Naive B cell (primary cell): ENCODE measurements around the gene KIF3C. TPM values are rescaled to one million over a fixed set of nuclear protein-coding genes. Genes with fewer than 3 reads are reported as not detected.
"Not testable (repeated sequence)": the region's sequence is repeated elsewhere in the genome, so short reads cannot be mapped to it uniquely, and the experiment has no call there.

ENCODE experiments used
- ATAC-seq, 2 donors: fragments of 150-1000 bp; cut with Tn5 transposase; 2 replicates each; pipeline ENCODE4 v1.10.0; 2021; ENCODE audit warnings: low read depth in 2 of 2, mild to moderate bottlenecking in 2 of 2, moderate library complexity in 2 of 2
- DNase-seq: peaks from one replicate; pipeline ENCODE4 v3.0.0; 2022
- H3K27ac Mint-ChIP-seq, 6 donors: one replicate each; pipeline ENCODE4 v1.8.0; 2020 to 2022; ENCODE audit warnings: mild to moderate bottlenecking in 6 of 6, mixed read lengths in 6 of 6, moderate library complexity in 5 of 6, inconsistent platforms in 2 of 6
- H3K27me3 Mint-ChIP-seq, 3 donors: one replicate each; pipeline ENCODE4 v1.8.0; 2021 to 2022; ENCODE audit warnings: mixed read lengths in 3 of 3, mild to moderate bottlenecking in 1 of 3
- H3K36me3 Mint-ChIP-seq, 2 donors: one replicate each; pipeline ENCODE4 v1.8.0; 2020 to 2022; ENCODE audit warnings: mixed read lengths in 2 of 2, inconsistent platforms in 1 of 2, mild to moderate bottlenecking in 1 of 2
- H3K4me1 Mint-ChIP-seq, 3 donors: one replicate each; pipeline ENCODE4 v1.8.0; 2020 to 2022; ENCODE audit warnings: mixed read lengths in 3 of 3, inconsistent platforms in 1 of 3, mild to moderate bottlenecking in 1 of 3, moderate library complexity in 1 of 3
- H3K4me3 Mint-ChIP-seq, 8 donors: one replicate each; pipeline ENCODE4 v1.8.0; 2020 to 2022; ENCODE audit warnings: mild to moderate bottlenecking in 8 of 8, mixed read lengths in 8 of 8, moderate library complexity in 8 of 8, inconsistent platforms in 2 of 8
- H3K9me3 Mint-ChIP-seq, 7 donors: one replicate each; pipeline ENCODE4 v1.8.0; 2020 to 2022; ENCODE audit warnings: mixed read lengths in 7 of 7, mild to moderate bottlenecking in 5 of 7, inconsistent platforms in 2 of 7, moderate library complexity in 1 of 7
- polyA plus RNA-seq, 6 donors: library from polyadenylated mRNA; unstranded; fragments of 300-500 nt; fragmentation: Illumina TruSeq; gene quantifications; one replicate each; pipeline ENCODE4 v1.2.3, GENCODE V29; 2021; ENCODE audit warnings: low read depth in 6 of 6

KIF3C gene
- under 1 TPM; 0.16 to 0.71 (median 0.63) TPM for polyA plus RNA-seq

GRCh38 chr2:25982273-25982967 lies at the start of gene KIF3C:
KIF3C (minus strand) TSS chr2:25982497; CDS start chr2:25981917, 580 bp downstream.
- H3K9me3 Mint-ChIP-seq, result no peaks in the 10 kb centered on the region

DNA sequence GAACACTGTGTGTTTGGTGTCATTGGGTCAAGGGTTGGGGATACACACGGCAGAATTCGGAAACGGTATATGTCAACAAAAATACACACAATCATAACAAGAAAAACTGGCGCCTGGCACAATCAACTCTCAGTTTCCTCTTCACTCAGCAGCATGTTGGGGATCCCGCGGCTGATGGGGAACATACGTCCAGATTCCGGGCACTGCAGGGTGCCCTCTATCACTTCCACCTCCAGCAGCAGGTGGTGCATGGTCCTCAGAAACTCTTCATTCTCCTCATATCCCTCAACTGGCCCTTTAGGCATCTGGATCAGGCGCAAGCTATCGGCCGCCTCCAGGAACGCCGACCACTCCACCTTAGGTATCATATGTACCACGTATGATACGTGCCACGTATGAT lies 45.8 kb upstream of the KIF3C start:
- not testable (repeated sequence) for H3K27ac Mint-ChIP-seq, H3K27me3 Mint-ChIP-seq, ATAC-seq, H3K4me3 Mint-ChIP-seq, H3K36me3 Mint-ChIP-seq, DNase-seq, H3K9me3 Mint-ChIP-seq
- H3K4me1 Mint-ChIP-seq, result peaks cover 7 to 11% (median 7%) of the 10 kb centered on the region in 3 donors

More at GRCh38 chr2:25982273-25982967, at the start of gene KIF3C:
- Mint-ChIP-seq H3K4me1 (peaks cover 4 to 14% (median 8%) of the 10 kb centered on the region in 3 donors), H3K27ac (peak within 1 kb of the TSS in 3 of 6 donors; percentile 16 to 74 (median 42)), H3K36me3 (no peaks in the 10 kb centered on the region), H3K27me3 (no peaks in the 10 kb centered on the region), H3K4me3 (peak within 1 kb of the TSS; percentile 84 to 95 (median 92))
- DNase-seq (peak; percentile 60), ATAC-seq (peak; percentile 89 to 91)

- no peak for DNase-seq
- H3K4me1 Mint-ChIP-seq, result no peaks in the 10 kb centered on the region
- no peak for ATAC-seq
- no peak overlapping the region for H3K4me3 Mint-ChIP-seq
- peaks cover 0 to 6% (median 0%) of the 10 kb centered on the region in 3 donors for H3K27me3 Mint-ChIP-seq
- no peak overlapping the region for H3K27ac Mint-ChIP-seq
- no peaks in the 10 kb centered on the region for H3K36me3 Mint-ChIP-seq
- H3K9me3 Mint-ChIP-seq, result peaks cover 0 to 3% (median 0%) of the 10 kb centered on the region in 7 donors
These were observed 43.2 kb upstream of the KIF3C start for GRCh38 chr2:26025509-26025908.

DNA sequence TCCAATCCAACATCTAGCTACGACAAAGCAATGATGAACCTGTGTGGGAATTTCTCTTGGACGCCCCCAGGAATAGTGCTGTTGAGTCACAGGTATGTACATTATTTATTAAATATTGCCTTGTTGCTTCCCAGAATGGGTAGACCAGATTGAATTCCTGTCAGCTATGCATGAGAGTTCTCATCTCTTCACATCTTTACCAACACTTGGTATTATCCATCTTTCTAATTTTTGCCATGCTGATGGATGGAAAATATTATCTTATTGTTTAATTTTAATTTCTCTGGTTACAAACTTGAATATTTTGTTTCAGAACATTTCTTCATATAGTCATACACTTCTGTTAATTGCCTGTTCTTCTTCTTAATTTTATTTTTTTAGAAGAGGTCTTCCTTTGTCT lies 42.0 kb upstream of the KIF3C start:
- Mint-ChIP-seq H3K4me3 (no peak overlapping the region), H3K4me1 (no peaks in the 10 kb centered on the region), H3K27me3 (peaks cover 0 to 6% (median 0%) of the 10 kb centered on the region in 3 donors), H3K9me3 (peaks cover 0 to 3% (median 0%) of the 10 kb centered on the region in 7 donors), H3K36me3 (no peaks in the 10 kb centered on the region), H3K27ac (no peak overlapping the region)
- no peak for DNase-seq
- ATAC-seq, result no peak

DNA sequence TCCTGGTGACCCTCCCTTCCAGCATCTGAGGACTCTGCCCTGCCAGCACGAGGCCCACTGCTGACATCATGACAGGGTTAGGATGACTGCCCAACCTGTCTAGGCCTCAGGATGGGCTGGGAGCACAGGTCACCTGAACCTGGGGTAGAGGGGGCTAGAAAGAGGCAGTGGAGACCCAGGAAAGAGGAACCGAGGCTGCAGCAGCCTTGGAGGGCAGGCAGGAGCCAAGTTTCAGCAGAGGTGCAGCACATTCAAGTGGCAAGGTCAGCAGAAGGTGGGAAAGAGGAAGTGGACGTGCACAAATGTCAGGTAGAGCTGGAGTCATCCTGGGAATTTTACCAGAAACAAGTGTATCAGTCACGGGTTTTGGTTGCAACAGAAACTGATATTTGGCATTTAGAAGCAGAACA lies 37.9 kb upstream of the KIF3C start:
- ATAC-seq (no peak), DNase-seq (no peak)
- Mint-ChIP-seq H3K9me3 (peaks cover 0 to 3% (median 0%) of the 10 kb centered on the region in 7 donors), H3K4me3 (no peak overlapping the region), H3K27me3 (no peaks in the 10 kb centered on the region), H3K36me3 (no peaks in the 10 kb centered on the region), H3K27ac (peak overlapping the region in 1 of 6 donors; percentile 89), H3K4me1 (no peaks in the 10 kb centered on the region)

DNA sequence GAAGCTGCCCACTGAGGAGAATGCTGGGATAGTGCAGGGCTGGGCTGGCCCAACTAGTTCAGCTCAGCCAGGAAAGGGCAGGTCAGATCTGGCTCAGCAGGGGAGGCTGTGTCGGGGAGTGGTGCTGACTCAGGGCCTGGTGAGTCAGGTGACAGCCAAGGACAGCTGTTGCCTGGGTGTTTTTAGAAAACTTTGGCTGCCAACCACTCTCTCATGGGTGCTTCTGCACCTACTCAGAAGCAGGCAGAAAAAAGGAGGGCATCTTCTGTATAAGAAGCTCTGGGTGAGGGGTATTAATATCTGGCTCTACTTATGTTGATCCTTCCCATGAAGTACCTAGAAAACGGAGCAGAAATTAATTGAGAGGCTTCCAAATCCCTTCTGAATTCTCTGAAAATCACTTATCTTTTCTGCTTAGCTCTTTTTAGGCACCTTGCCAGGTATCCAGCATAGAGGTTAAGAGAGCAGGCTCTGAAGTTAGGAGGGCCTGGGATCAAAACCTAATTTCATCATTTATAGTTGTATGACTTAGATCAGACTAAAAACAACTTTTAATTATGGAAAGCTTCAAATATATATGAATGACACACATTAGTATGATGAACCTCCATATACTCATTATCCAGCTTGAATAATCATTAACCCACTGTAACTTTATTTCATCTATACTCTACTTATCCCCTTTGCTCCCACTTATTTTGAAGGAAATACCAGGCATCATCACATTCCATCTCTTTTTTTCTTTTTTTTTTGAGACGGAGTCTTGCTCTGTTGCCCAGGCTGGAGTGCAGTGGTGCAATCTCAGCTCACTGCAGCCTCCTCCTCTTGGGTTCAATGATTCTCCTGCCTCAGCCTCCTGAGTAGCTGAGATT lies 36.1 kb upstream of the KIF3C start:
- H3K27me3 Mint-ChIP-seq, result no peaks in the 10 kb centered on the region
- H3K27ac Mint-ChIP-seq, result peak overlapping the region in 2 of 6 donors; percentile 64 to 81
- H3K4me3 Mint-ChIP-seq, result no peak overlapping the region
- no peak for ATAC-seq
- H3K9me3 Mint-ChIP-seq, result no peaks in the 10 kb centered on the region
- DNase-seq, result no peak
- no peaks in the 10 kb centered on the region for H3K36me3 Mint-ChIP-seq
- no peaks in the 10 kb centered on the region for H3K4me1 Mint-ChIP-seq

DNA sequence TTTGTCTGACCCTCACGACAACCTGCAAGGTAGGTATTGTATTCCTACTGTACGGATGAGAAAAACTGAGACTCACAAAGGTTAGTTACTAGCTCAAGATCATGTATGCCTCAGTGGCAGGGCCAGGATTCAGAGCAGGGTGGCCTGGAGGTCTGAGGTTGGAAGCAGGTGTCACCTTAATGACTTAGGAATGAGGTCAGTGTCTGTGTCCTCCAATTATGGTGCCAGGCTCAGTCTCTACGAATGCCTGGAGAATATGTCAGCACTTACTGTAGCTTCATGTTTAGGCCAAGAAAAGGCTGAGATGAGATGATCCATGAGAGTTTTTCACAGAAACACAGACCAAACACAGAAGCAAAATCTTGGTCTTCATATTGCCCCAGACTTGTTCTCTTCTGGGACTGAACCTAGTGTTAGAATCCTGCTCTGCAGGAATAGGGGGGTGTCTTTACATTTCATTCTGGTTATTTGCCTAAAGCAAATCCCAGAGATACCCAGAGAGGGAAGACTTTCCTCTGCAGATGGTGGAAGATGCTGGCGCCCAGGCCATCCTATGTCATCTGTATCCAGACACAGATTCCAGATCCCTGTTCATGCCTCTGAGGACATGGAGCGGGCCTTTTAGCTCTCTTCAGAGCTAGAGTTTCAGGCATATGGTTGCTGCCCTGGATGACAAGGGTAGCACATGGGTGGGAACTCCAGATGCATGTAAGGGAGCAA lies 35.3 kb upstream of the KIF3C start:
- H3K9me3 Mint-ChIP-seq, result no peaks in the 10 kb centered on the region
- no peaks in the 10 kb centered on the region for H3K4me1 Mint-ChIP-seq
- DNase-seq, result no peak
- no peak overlapping the region for H3K4me3 Mint-ChIP-seq
- ATAC-seq, result no peak
- H3K36me3 Mint-ChIP-seq, result no peaks in the 10 kb centered on the region
- H3K27ac Mint-ChIP-seq, result peak overlapping the region in 2 of 6 donors; percentile 15 to 64
- no peaks in the 10 kb centered on the region for H3K27me3 Mint-ChIP-seq

DNA sequence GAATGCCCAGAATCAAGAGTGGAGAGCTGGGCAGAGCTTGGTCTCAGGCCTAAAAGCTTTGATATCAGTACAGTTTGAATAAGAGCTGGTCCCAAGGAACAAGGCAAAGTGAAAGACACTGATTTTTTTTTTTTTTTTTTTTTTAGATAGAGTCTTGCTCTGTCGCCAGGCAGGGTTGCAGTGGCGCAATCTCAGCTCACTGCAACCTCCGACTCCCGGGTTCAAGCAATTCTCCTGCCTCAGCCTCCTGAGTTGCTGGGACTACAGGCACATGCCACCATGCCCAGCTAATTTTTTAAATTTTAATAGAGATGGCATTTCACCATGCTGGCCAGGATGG lies 34.4 kb upstream of the KIF3C start:
- not testable (repeated sequence) for H3K27ac Mint-ChIP-seq, ATAC-seq, H3K4me1 Mint-ChIP-seq, H3K4me3 Mint-ChIP-seq, DNase-seq, H3K36me3 Mint-ChIP-seq, H3K9me3 Mint-ChIP-seq, H3K27me3 Mint-ChIP-seq

GRCh38 chr2:26016012-26016705 lies 33.9 kb upstream of the KIF3C start:
- ATAC-seq (no peak), DNase-seq (no peak)
- H3K4me3 Mint-ChIP-seq, result no peak overlapping the region
- H3K36me3 Mint-ChIP-seq, result no peaks in the 10 kb centered on the region
- no peaks in the 10 kb centered on the region for H3K4me1 Mint-ChIP-seq
- H3K9me3 Mint-ChIP-seq, result no peaks in the 10 kb centered on the region
- no peak overlapping the region for H3K27ac Mint-ChIP-seq
- no peaks in the 10 kb centered on the region for H3K27me3 Mint-ChIP-seq

GRCh38 chr2:26013668-26014067 lies 31.4 kb upstream of the KIF3C start:
- H3K27ac Mint-ChIP-seq, result peak overlapping the region in 1 of 6 donors; percentile 36
- no peak overlapping the region for H3K4me3 Mint-ChIP-seq
- ATAC-seq (no peak), DNase-seq (no peak)
- peaks cover 0 to 7% of the 10 kb centered on the region in 2 donors for H3K36me3 Mint-ChIP-seq
- H3K9me3 Mint-ChIP-seq, result peaks cover 0 to 5% (median 0%) of the 10 kb centered on the region in 7 donors
- H3K27me3 Mint-ChIP-seq, result no peaks in the 10 kb centered on the region
- no peaks in the 10 kb centered on the region for H3K4me1 Mint-ChIP-seq

- Mint-ChIP-seq H3K4me1 (no peaks in the 10 kb centered on the region), H3K9me3 (peaks cover 0 to 5% (median 0%) of the 10 kb centered on the region in 7 donors), H3K27me3 (no peaks in the 10 kb centered on the region), H3K36me3 (peaks cover 0 to 7% of the 10 kb centered on the region in 2 donors), H3K4me3 (no peak overlapping the region), H3K27ac (no peak overlapping the region)
- DNase-seq (no peak), ATAC-seq (no peak)
These were observed 29.9 kb upstream of the KIF3C start for GRCh38 chr2:26011990-26012856.

DNA sequence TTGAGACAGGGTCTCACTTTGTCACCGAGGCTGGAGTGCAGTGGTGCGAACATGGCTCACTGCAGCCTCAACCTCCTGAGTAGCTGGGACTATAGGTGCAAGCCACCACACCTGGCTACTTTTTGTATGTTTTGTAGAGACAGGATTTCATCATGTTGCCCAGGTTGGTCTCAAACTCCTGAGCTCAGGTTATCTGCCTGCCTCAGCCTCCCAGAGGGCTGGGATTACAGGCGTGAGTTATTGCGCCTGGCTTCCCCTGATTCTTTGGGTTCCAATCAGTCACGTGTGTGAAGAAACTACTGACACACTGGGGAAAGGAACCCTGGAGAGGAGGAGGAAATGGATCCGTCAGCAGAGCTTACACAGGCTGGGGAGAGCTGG lies 29.3 kb upstream of the KIF3C start:
- no peak overlapping the region for H3K4me3 Mint-ChIP-seq
- H3K4me1 Mint-ChIP-seq, result no peaks in the 10 kb centered on the region
- H3K27ac Mint-ChIP-seq, result no peak overlapping the region
- ATAC-seq (no peak), DNase-seq (no peak)
- peaks cover 0 to 7% of the 10 kb centered on the region in 2 donors for H3K36me3 Mint-ChIP-seq
- H3K27me3 Mint-ChIP-seq, result no peaks in the 10 kb centered on the region
- peaks cover 0 to 5% (median 0%) of the 10 kb centered on the region in 7 donors for H3K9me3 Mint-ChIP-seq
